HCT116 (cell line): ENCODE data around the gene FBXL4. TPM values are rescaled to one million over a fixed set of nuclear protein-coding genes. Genes with fewer than 3 reads are reported as not detected.

Experiments
- ATAC-seq: fragments of 200-7000 bp; cut with Tn5 transposase; 2 replicates; pipeline ENCODE4 v1.9.1; 2020; ENCODE audit warnings: mild to moderate bottlenecking, moderate library complexity
- BruUV-seq: library from RNA; stranded (reverse); fragments of 400-500 nt; replicated peaks from 2 replicates; lab custom pipeline; 2021; lab: Mats Ljungman, UMichigan
- CTCF ChIA-PET: fragments of 300-600 bp; sonication (Branson Sonifier 250); formaldehyde crosslinking; loops from one replicate; lab custom pipeline; 2021; ENCODE audit warnings: antibody characterized with exemption; lab: Charles Lee
- POLR2A ChIA-PET: fragments of 300-600, 350-600 bp; sonication (Branson Sonifier 250); formaldehyde crosslinking; loops from one replicate; lab custom pipeline; 2021; ENCODE audit warnings: antibody characterized with exemption; lab: Charles Lee
- RAD21 ChIA-PET, 2 experiments: fragments of 300-600 bp; sonication (Branson Sonifier 250); formaldehyde crosslinking; loops; one replicate each; lab custom pipeline; 2023; ENCODE audit warnings: low total read pairs in 2 of 2; ENCODE audit not compliant: uncharacterized antibody in 2 of 2, unreplicated experiment in 2 of 2, low non-redundant PET in 1 of 2; lab: Charles Lee
- DNase-seq: peaks from one replicate; pipeline ENCODE4 v3.0.0-alpha.2; 2010; ENCODE audit warnings: low read depth, low spot score
- H2AFZ ChIP-seq: fragments of 200-600 bp; shearing (Covaris generic), sonication (generic); 2 replicates; pipeline ENCODE4 v1.6.1; 2017; ENCODE audit warnings: low read depth, mixed run types, mixed read lengths, antibody characterized with exemption, low read length; ENCODE audit not compliant: poor library complexity, severe bottlenecking
- H3K27ac ChIP-seq: 2 replicates; pipeline ENCODE4 v1.5.1; 2012; ENCODE audit warnings: low read depth, low read length
- H3K27me3 ChIP-seq: fragments of 200-600 bp; sonication (generic); 2 replicates; pipeline ENCODE4 v1.6.1; 2016; ENCODE audit warnings: mixed run types, low read length, mixed read lengths; ENCODE audit not compliant: insufficient read depth
- H3K36me3 ChIP-seq, 2 experiments: fragments of 200-500 bp in 1 of 2; fragments of 200-600 bp in 1 of 2; sonication (Bioruptor generic) in 1 of 2; sonication (generic) in 1 of 2; 2 replicates each; pipeline versions ENCODE4 v1.5.1 to v1.6.1; 2014 to 2016; ENCODE audit warnings: low read length in 2 of 2, inconsistent platforms in 1 of 2, mixed read lengths in 1 of 2, mixed run types in 1 of 2; ENCODE audit not compliant: insufficient read depth in 2 of 2, control insufficient read depth in 1 of 2
- H3K4me1 ChIP-seq, 2 experiments: fragments of 200-600 bp in 1 of 2; sonication (generic) in 1 of 2; 2 replicates each; pipeline versions ENCODE4 v1.5.1 to v1.6.1; 2012 to 2017; ENCODE audit warnings: low read length in 2 of 2, inconsistent platforms in 1 of 2, mild to moderate bottlenecking in 1 of 2, mixed read lengths in 1 of 2, mixed run types in 1 of 2, moderate library complexity in 1 of 2; ENCODE audit not compliant: insufficient read depth in 2 of 2, control insufficient read depth in 1 of 2
- H3K4me2 ChIP-seq: fragments of 200-600 bp; sonication (generic); 2 replicates; pipeline ENCODE4 v1.6.1; 2017; ENCODE audit warnings: mixed run types, low read length, mixed read lengths
- H3K4me3 ChIP-seq, 2 experiments: fragments of 200-600 bp in 1 of 2; sonication (generic) in 1 of 2; replicated peaks in 1 of 2; 2 replicates each; pipeline ENCODE4 v1.5.1; 2011 to 2016; ENCODE audit warnings: low read length in 2 of 2, control low read depth in 1 of 2, low read depth in 1 of 2, mild to moderate bottlenecking in 1 of 2, mixed read lengths in 1 of 2, mixed run types in 1 of 2
- H3K79me2 ChIP-seq: fragments of 200-600 bp; sonication (generic); 2 replicates; pipeline ENCODE4 v1.6.1; 2017; ENCODE audit warnings: mild to moderate bottlenecking, mixed run types, low read length, moderate library complexity, mixed read lengths; ENCODE audit not compliant: insufficient read depth
- H3K9ac ChIP-seq: fragments of 200-600 bp; sonication (generic); 2 replicates; pipeline ENCODE4 v1.6.1; 2016; ENCODE audit warnings: low read length, mixed read lengths
- H3K9me2 ChIP-seq: fragments of 200-600 bp; sonication (generic), shearing (Covaris generic); 2 replicates; pipeline ENCODE4 v1.6.1; 2017; ENCODE audit warnings: mixed run types, mild to moderate bottlenecking, moderate library complexity; ENCODE audit not compliant: insufficient read depth
- H3K9me3 ChIP-seq, 2 experiments: fragments of 200-500 bp in 1 of 2; fragments of 200-600 bp in 1 of 2; sonication (Bioruptor generic) in 1 of 2; sonication (generic) in 1 of 2; 2 replicates each; pipeline ENCODE4 v1.6.1; 2014 to 2017; ENCODE audit warnings: low read length in 2 of 2, mixed read lengths in 2 of 2, inconsistent platforms in 1 of 2, low read depth in 1 of 2, mild to moderate bottlenecking in 1 of 2, mixed run types in 1 of 2, moderate library complexity in 1 of 2; ENCODE audit not compliant: control insufficient read depth in 1 of 2, insufficient read depth in 1 of 2
- H4K20me1 ChIP-seq: fragments of 200-600 bp; sonication (generic), shearing (Covaris generic); 2 replicates; pipeline ENCODE4 v1.6.1; 2017; ENCODE audit warnings: mixed run types, mild to moderate bottlenecking, moderate library complexity; ENCODE audit not compliant: insufficient read depth
- CTCF ChIP-seq, 3 experiments: fragments of 200-600 bp in 1 of 3; sonication (generic) in 1 of 3; IDR thresholded peaks in 2 of 3; conservative IDR thresholded peaks in 1 of 3; 2 replicates each; pipeline ENCODE4 v1.5.1; 2012 to 2017; ENCODE audit warnings: low read depth in 2 of 3, low read length in 2 of 3, antibody characterized with exemption in 1 of 3, borderline replicate concordance in 1 of 3, control low read depth in 1 of 3, mild to moderate bottlenecking in 1 of 3, mixed read lengths in 1 of 3, mixed run types in 1 of 3, moderate library complexity in 1 of 3; ENCODE audit not compliant: insufficient read depth in 1 of 3
- EGR1 ChIP-seq: IDR thresholded peaks from 2 replicates; pipeline ENCODE4 v1.6.1; 2012; ENCODE audit warnings: low read depth
- EZH2phosphoT487 ChIP-seq: fragments of 200-600 bp; IDR thresholded peaks from 2 replicates; pipeline ENCODE4 v1.6.1; 2018; ENCODE audit warnings: antibody characterized with exemption, borderline replicate concordance
- MAX ChIP-seq: IDR thresholded peaks from 2 replicates; pipeline ENCODE4 v1.6.1; 2012
- REST ChIP-seq: IDR thresholded peaks from 2 replicates; pipeline ENCODE4 v1.6.1; 2012; ENCODE audit warnings: low read depth
- SIN3A ChIP-seq: IDR thresholded peaks from 2 replicates; pipeline ENCODE4 v1.6.1; 2012; ENCODE audit warnings: low read depth
- SRF ChIP-seq: IDR thresholded peaks from 2 replicates; pipeline ENCODE4 v1.6.1; 2012; ENCODE audit warnings: low read depth
- ZBTB33 ChIP-seq: IDR thresholded peaks from 2 replicates; pipeline ENCODE4 v1.6.1; 2011; ENCODE audit warnings: mild to moderate bottlenecking, low read length, moderate library complexity; ENCODE audit not compliant: insufficient replicate concordance; ENCODE audit errors: extremely low read depth
- intact Hi-C: fragments of 100-400 bp; cut with micrococcal nuclease; formaldehyde crosslinking; loops from 2 replicates; pipeline ENCODE4 v1.10.0; 2022
- total RNA-seq: library from RNA; stranded (reverse); gene quantifications from one replicate; pipeline ENCODE4 v1.2.1, GENCODE V29; 2021; ENCODE audit not compliant: unreplicated experiment

FBXL4 gene
- total RNA-seq, 1 experiment from 2014 or later, result 15.7 TPM

GRCh38 chr6:98981473-98981872, 33.7 kb upstream of the FBXL4 start (continued):
- TF ChIP-seq REST (no peak), ZBTB33 (no peak), EGR1 (no peak), EZH2phosphoT487 (no peak), MAX (no peak), SRF (no peak)
- TF ChIP-seq, all 23 proteins: peak for 0

GRCh38 chr6:98980819-98981218, 33.1 kb upstream of the FBXL4 start:
- Histone ChIP-seq H2AFZ (no peak overlapping the region), H3K27ac (no peak overlapping the region), H3K9me2 (no peaks in the 10 kb centered on the region), H3K79me2 (no peaks in the 10 kb centered on the region), H3K9me3 (no peaks in the 10 kb centered on the region), H3K4me3 (no peak overlapping the region), H4K20me1 (no peaks in the 10 kb centered on the region), H3K4me2 (no peak overlapping the region), H3K36me3 (no peaks in the 10 kb centered on the region), H3K27me3 (peaks cover 32% of the 10 kb centered on the region), H3K4me1 (no peaks in the 10 kb centered on the region), H3K9ac (no peak overlapping the region)
- ATAC-seq (peak; percentile 71), DNase-seq (no peak)
- RAD21 ChIA-PET, result no interaction called here
- no TSS peak for BruUV-seq
- POLR2A ChIA-PET, result no interaction called here
- intact Hi-C loops, result no loop called here
- TF ChIP-seq SIN3A, result no peak
- TF ChIP-seq CTCF (IDR thresholded peaks at IDR 0.05 in 2 of 3, conservative IDR thresholded peaks at IDR 0.05 in 1 of 3; ENCODE audit: borderline replicate concordance in 1 of 3, insufficient read depth in 1 of 3, low read depth in 2 of 3, low read length in 2 of 3), result peak in 2 of 3 experiments; percentile 24 to 38; a peak in 2 of 6 replicates
- CTCF ChIA-PET, result no interaction called here
